ENCODE measurements around the gene C15orf61. TPM values are rescaled to one million over a fixed set of nuclear protein-coding genes. Genes with fewer than 3 reads are reported as not detected.

The C15orf61 gene
- total RNA-seq, 1 experiment from 2014 or later = 3.9 TPM

DNA sequence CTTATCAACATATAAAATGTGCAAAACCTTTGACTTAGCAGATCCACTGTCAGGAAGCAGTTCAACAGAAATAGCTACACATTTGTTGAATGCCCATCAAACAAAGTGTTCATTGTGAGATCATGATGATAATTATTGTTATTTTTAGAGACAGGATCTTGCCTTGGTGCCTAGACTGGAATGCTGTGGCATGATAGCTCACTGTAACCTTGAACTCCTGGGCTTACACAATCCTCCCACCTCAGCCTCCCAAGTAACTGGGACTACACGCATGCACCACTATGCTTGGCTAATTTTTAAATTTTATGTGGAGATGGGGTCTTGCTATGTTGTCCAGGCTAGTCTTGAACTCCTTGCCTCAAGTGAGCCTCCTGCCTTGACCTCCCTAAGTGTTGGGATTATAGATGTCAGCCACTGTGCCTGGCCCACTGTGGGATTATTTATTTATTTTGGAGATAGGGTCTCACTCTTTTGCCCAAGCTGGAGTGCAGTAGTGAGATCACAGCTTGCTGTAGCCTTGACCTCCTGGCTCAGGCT, 30.3 kb downstream of the C15orf61 start:
- intact Hi-C loops (cut with micrococcal nuclease) = no loop called here
- Histone ChIP-seq H3K4me2 (ENCODE audit: low read length) (no peak overlapping the region), H3K9ac (ENCODE audit: low read length) (no peak overlapping the region), H3K4me3 (ENCODE audit: low read length) (no peak overlapping the region), H3K4me1 (ENCODE audit: insufficient read depth, low read length) (no peaks in the 10 kb centered on the region), H3K36me3 (ENCODE audit: low read depth, low read length) (no peaks in the 10 kb centered on the region), H3K27me3 (ENCODE audit: low read length) (no peaks in the 10 kb centered on the region), H3K9me3 (ENCODE audit: low read length) (no peaks in the 10 kb centered on the region), H3K79me2 (ENCODE audit: low read length) (no peaks in the 10 kb centered on the region), H4K20me1 (ENCODE audit: low read length) (no peaks in the 10 kb centered on the region), H3F3A (ENCODE audit: low read length, unreplicated experiment) (no peaks in the 10 kb centered on the region), H3K27ac (ENCODE audit: low read length) (no peak overlapping the region), H3K9me2 (replicated peaks; ENCODE audit: low read length) (no peaks in the 10 kb centered on the region), H2AFZ (ENCODE audit: low read length) (no peak overlapping the region)
- ChIA-PET CTCF (no interaction called here), POLR2A (ENCODE audit: unreplicated experiment) (no interaction called here)
- no TSS peak for BruUV-seq (replicated peaks)
- no peak for DNase-seq
- no peak for ATAC-seq
- TF ChIP-seq EZH2 (IDR thresholded peaks at IDR 0.05; ENCODE audit: low read length, unreplicated experiment) (no peak), EZH2phosphoT487 (IDR thresholded peaks at IDR 0.05; ENCODE audit: borderline replicate concordance, low read length) (no peak)
- TF ChIP-seq, protein P1, sequence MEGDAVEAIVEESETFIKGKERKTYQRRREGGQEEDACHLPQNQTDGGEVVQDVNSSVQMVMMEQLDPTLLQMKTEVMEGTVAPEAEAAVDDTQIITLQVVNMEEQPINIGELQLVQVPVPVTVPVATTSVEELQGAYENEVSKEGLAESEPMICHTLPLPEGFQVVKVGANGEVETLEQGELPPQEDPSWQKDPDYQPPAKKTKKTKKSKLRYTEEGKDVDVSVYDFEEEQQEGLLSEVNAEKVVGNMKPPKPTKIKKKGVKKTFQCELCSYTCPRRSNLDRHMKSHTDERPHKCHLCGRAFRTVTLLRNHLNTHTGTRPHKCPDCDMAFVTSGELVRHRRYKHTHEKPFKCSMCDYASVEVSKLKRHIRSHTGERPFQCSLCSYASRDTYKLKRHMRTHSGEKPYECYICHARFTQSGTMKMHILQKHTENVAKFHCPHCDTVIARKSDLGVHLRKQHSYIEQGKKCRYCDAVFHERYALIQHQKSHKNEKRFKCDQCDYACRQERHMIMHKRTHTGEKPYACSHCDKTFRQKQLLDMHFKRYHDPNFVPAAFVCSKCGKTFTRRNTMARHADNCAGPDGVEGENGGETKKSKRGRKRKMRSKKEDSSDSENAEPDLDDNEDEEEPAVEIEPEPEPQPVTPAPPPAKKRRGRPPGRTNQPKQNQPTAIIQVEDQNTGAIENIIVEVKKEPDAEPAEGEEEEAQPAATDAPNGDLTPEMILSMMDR (conservative IDR thresholded peaks at IDR 0.05; ENCODE audit: low read depth, low read length) = no peak

DNA sequence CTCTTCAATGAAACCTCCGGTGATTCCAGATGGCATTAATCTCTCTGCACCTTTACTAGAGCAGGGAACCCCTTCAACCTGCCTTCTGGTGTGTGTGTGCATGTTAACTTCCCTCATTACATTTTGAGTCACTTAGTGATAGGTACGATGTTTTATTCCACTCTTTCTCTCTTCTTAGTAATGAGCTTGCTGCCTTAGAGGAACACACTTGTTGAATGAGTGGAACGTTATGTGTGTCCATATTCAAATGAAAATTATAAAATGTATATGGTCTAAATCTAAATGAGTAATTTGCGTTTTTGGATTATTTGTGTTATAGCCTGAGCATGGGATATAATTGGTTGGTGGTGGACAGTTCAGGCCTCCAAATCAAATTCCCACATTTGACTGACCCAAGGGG, 33.6 kb downstream of the C15orf61 start:
- DNase-seq (no peak), ATAC-seq (no peak)
- TF ChIP-seq EZH2phosphoT487 (IDR thresholded peaks at IDR 0.05; ENCODE audit: borderline replicate concordance, low read length) (no peak), EZH2 (IDR thresholded peaks at IDR 0.05; ENCODE audit: low read length, unreplicated experiment) (no peak)
- TF ChIP-seq, protein P1 (conservative IDR thresholded peaks at IDR 0.05; ENCODE audit: low read depth, low read length) = no peak
- H3K4me2 ChIP-seq (ENCODE audit: low read length) = no peak overlapping the region
- no peak overlapping the region for H3K27ac ChIP-seq (ENCODE audit: low read length)
- H4K20me1 ChIP-seq (ENCODE audit: low read length) = no peaks in the 10 kb centered on the region
- CTCF ChIA-PET = no interaction called here
- no peak overlapping the region for H2AFZ ChIP-seq (ENCODE audit: low read length)
- intact Hi-C loops (cut with micrococcal nuclease) = no loop called here
- no peaks in the 10 kb centered on the region for H3K79me2 ChIP-seq (ENCODE audit: low read length)
- H3K4me1 ChIP-seq (ENCODE audit: insufficient read depth, low read length) = no peaks in the 10 kb centered on the region
- H3K4me3 ChIP-seq (ENCODE audit: low read length) = no peak overlapping the region
- H3K9me3 ChIP-seq (ENCODE audit: low read length) = no peaks in the 10 kb centered on the region
- no TSS peak for BruUV-seq (replicated peaks)
- no peaks in the 10 kb centered on the region for H3K36me3 ChIP-seq (ENCODE audit: low read depth, low read length)
- no peak overlapping the region for H3K9ac ChIP-seq (ENCODE audit: low read length)
- POLR2A ChIA-PET (ENCODE audit: unreplicated experiment) = no interaction called here
- no peaks in the 10 kb centered on the region for H3K27me3 ChIP-seq (ENCODE audit: low read length)
- H3K9me2 ChIP-seq (replicated peaks; ENCODE audit: low read length) = no peaks in the 10 kb centered on the region
- no peaks in the 10 kb centered on the region for H3F3A ChIP-seq (ENCODE audit: low read length, unreplicated experiment)

DNA sequence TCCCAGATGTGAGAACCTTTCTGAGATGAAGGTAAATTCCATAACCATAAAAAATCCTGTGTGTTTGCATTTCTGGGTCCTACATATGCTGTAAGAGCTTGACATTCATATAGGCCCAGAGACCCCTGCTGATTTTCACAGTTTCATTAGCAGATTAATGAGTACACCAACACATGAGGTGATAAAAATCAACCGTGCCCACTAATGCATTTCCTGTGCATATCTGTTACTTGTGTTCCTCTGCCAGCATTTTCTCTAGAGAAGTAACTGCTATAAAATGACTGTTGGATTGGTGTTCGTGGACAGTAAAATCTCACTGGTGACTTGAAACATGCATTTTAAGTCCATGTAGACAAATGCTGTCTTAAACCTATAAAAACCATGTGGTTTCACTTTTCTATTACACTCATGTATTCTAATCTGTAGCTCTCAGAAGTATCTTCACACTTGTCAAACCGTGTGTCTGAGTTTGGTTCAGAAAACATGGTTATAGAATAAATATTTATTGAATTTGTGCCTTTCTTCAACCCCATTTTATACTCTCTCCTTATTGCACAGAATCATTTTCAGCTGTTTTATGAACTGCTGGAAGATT, 36.1 kb downstream of the C15orf61 start:
- POLR2A ChIA-PET (ENCODE audit: unreplicated experiment) = no interaction called here
- no peak for DNase-seq
- H3K79me2 ChIP-seq (ENCODE audit: low read length) = no peaks in the 10 kb centered on the region
- no peaks in the 10 kb centered on the region for H3K4me1 ChIP-seq (ENCODE audit: insufficient read depth, low read length)
- no peak overlapping the region for H3K9ac ChIP-seq (ENCODE audit: low read length)
- intact Hi-C loops (cut with micrococcal nuclease) = no loop called here
- H3K4me3 ChIP-seq (ENCODE audit: low read length) = no peak overlapping the region
- no peaks in the 10 kb centered on the region for H3K9me2 ChIP-seq (replicated peaks; ENCODE audit: low read length)
- no peaks in the 10 kb centered on the region for H3K9me3 ChIP-seq (ENCODE audit: low read length)
- no peak overlapping the region for H2AFZ ChIP-seq (ENCODE audit: low read length)
- no peaks in the 10 kb centered on the region for H4K20me1 ChIP-seq (ENCODE audit: low read length)
- no peak overlapping the region for H3K27ac ChIP-seq (ENCODE audit: low read length)
- H3K4me2 ChIP-seq (ENCODE audit: low read length) = no peak overlapping the region
- no peaks in the 10 kb centered on the region for H3K36me3 ChIP-seq (ENCODE audit: low read depth, low read length)
- no peak for ATAC-seq
- TF ChIP-seq EZH2phosphoT487 (IDR thresholded peaks at IDR 0.05; ENCODE audit: borderline replicate concordance, low read length) = no peak
- TF ChIP-seq EZH2 (IDR thresholded peaks at IDR 0.05; ENCODE audit: low read length, unreplicated experiment) = no peak
- TF ChIP-seq, protein P1 (conservative IDR thresholded peaks at IDR 0.05; ENCODE audit: low read depth, low read length) = no peak
- no peaks in the 10 kb centered on the region for H3F3A ChIP-seq (ENCODE audit: low read length, unreplicated experiment)
- BruUV-seq (replicated peaks) = no TSS peak
- no peaks in the 10 kb centered on the region for H3K27me3 ChIP-seq (ENCODE audit: low read length)
- CTCF ChIA-PET = no interaction called here
